Measurements from ENCODE around the gene DNAJC5. TPM values are rescaled to one million over a fixed set of nuclear protein-coding genes. Genes with fewer than 3 reads are reported as not detected.

DNAJC5 gene
- total and polyA plus RNA-seq, 9 of the 15 experiments (the other 6 are each of a cell fraction or from before 2014, with no cell fraction given) = 0.95 to 42.8 (median 23.4) TPM

DNA sequence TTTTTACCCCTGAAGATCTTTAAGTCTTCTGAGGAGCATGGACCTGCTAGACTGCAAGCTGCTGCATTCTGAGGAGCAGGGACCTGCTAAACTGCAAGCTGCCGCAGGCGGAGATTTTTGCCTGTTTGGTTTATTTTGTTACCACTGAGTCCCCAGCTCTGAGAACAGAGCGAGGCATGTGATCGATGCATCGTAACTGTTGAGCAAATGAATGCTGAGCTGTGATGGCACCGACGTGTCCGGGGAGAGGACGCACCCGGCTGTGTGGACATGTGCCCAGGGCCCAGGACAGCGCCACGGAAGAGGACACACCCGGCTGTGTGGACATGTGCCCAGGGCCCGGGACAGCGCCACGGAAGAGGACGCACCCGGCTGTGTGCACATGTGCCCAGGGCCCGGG lies 24.2 kb downstream of the DNAJC5 start:
- Histone ChIP-seq H3K4me2 (ENCODE audit: insufficient read depth, low read length) (no peak overlapping the region), H3K79me2 (ENCODE audit: control insufficient read depth, insufficient read depth, low read length) (peaks cover 52% of the 10 kb centered on the region), H3K9me3 (replicated peaks; ENCODE audit: control insufficient read depth, insufficient read depth, low read depth, low read length) (peaks cover 5% of the 10 kb centered on the region; the same call in 1 of the 2 replicates), H3K27me3 (ENCODE audit: control insufficient read depth in 2 of 2, insufficient read depth in 2 of 2, low read length in 2 of 2) (no peaks in the 10 kb centered on the region), H3K9ac (ENCODE audit: insufficient read depth in 1 of 2, low read depth in 2 of 2, low read length in 2 of 2) (no peak overlapping the region), H3K4me3 (no peak overlapping the region), H3K27ac (ENCODE audit: extremely low read depth, low read depth, low read length) (no peak overlapping the region), H4K20me1 (replicated peaks; ENCODE audit: control insufficient read depth, insufficient read depth, low read length) (0 out of 2 replicates have a peak, but pooled peaks cover 4% of the 10 kb centered on the region), H3K36me3 (ENCODE audit: control insufficient read depth, insufficient read depth, low read length) (peaks cover 37% of the 10 kb centered on the region; the same call in 2 of the 3 replicates), H3K9me1 (ENCODE audit: control insufficient read depth, insufficient read depth, low read length) (no peaks in the 10 kb centered on the region), H2AFZ (ENCODE audit: low read depth, low read length) (no peak overlapping the region), H3K4me1 (replicated peaks in 1 of 2; ENCODE audit: control insufficient read depth in 2 of 2, insufficient read depth in 2 of 2, low read length in 2 of 2) (peaks cover 0 to 7% of the 10 kb centered on the region in 2 experiments; a peak in 2 of 5 replicates)
- ChIA-PET CTCF (ENCODE audit: low intra/inter-chr PET ratio) (interaction anchor here (0.6 kb wide), 1 partner anchor 206 kb away, joined by 3 read pairs; no protein-coding TSS in a partner anchor), POLR2A (no interaction called here)
- intact Hi-C loops (cut with micrococcal nuclease) (no loop called here), in situ Hi-C loops (cut with MboI) (no loop called here)
- DNase-seq (ENCODE audit: extremely low read depth in 1 of 4, low spot score in 3 of 4) = no peak
- no peak for FAIRE-seq
- BruUV-seq (replicated peaks) = no TSS peak
- no peak for ATAC-seq
- 98% methylated on average over 16 of the region's 19 CpGs for WGBS (ENCODE audit: insufficient coverage, low coverage, missing lambda C conversion rate)
- TF ChIP-seq ZNF23 (CRISPR knock-in tag; IDR thresholded peaks at IDR 0.05) = no peak
- TF ChIP-seq, protein P1, sequence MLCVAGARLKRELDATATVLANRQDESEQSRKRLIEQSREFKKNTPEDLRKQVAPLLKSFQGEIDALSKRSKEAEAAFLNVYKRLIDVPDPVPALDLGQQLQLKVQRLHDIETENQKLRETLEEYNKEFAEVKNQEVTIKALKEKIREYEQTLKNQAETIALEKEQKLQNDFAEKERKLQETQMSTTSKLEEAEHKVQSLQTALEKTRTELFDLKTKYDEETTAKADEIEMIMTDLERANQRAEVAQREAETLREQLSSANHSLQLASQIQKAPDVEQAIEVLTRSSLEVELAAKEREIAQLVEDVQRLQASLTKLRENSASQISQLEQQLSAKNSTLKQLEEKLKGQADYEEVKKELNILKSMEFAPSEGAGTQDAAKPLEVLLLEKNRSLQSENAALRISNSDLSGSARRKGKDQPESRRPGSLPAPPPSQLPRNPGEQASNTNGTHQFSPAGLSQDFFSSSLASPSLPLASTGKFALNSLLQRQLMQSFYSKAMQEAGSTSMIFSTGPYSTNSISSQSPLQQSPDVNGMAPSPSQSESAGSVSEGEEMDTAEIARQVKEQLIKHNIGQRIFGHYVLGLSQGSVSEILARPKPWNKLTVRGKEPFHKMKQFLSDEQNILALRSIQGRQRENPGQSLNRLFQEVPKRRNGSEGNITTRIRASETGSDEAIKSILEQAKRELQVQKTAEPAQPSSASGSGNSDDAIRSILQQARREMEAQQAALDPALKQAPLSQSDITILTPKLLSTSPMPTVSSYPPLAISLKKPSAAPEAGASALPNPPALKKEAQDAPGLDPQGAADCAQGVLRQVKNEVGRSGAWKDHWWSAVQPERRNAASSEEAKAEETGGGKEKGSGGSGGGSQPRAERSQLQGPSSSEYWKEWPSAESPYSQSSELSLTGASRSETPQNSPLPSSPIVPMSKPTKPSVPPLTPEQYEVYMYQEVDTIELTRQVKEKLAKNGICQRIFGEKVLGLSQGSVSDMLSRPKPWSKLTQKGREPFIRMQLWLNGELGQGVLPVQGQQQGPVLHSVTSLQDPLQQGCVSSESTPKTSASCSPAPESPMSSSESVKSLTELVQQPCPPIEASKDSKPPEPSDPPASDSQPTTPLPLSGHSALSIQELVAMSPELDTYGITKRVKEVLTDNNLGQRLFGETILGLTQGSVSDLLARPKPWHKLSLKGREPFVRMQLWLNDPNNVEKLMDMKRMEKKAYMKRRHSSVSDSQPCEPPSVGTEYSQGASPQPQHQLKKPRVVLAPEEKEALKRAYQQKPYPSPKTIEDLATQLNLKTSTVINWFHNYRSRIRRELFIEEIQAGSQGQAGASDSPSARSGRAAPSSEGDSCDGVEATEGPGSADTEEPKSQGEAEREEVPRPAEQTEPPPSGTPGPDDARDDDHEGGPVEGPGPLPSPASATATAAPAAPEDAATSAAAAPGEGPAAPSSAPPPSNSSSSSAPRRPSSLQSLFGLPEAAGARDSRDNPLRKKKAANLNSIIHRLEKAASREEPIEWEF (CRISPR knock-in tag; IDR thresholded peaks at IDR 0.05) = no peak
- TF ChIP-seq, protein P2, sequence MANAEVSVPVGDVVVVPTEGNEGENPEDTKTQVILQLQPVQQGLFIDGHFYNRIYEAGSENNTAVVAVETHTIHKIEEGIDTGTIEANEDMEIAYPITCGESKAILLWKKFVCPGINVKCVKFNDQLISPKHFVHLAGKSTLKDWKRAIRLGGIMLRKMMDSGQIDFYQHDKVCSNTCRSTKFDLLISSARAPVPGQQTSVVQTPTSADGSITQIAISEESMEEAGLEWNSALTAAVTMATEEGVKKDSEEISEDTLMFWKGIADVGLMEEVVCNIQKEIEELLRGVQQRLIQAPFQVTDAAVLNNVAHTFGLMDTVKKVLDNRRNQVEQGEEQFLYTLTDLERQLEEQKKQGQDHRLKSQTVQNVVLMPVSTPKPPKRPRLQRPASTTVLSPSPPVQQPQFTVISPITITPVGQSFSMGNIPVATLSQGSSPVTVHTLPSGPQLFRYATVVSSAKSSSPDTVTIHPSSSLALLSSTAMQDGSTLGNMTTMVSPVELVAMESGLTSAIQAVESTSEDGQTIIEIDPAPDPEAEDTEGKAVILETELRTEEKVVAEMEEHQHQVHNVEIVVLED (CRISPR knock-in tag; IDR thresholded peaks at IDR 0.05) = no peak
- no peak for TF ChIP-seq DMBX1 (CRISPR knock-in tag; IDR thresholded peaks at IDR 0.05; ENCODE audit: borderline replicate concordance)
- TF ChIP-seq, protein P3, sequence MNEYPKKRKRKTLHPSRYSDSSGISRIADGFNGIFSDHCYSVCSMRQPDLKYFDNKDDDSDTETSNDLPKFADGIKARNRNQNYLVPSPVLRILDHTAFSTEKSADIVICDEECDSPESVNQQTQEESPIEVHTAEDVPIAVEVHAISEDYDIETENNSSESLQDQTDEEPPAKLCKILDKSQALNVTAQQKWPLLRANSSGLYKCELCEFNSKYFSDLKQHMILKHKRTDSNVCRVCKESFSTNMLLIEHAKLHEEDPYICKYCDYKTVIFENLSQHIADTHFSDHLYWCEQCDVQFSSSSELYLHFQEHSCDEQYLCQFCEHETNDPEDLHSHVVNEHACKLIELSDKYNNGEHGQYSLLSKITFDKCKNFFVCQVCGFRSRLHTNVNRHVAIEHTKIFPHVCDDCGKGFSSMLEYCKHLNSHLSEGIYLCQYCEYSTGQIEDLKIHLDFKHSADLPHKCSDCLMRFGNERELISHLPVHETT (CRISPR knock-in tag; conservative IDR thresholded peaks at IDR 0.05 in 1 of 2, IDR thresholded peaks at IDR 0.05 in 1 of 2) = no peak
